ENCODE measurements around the gene ROBO4. TPM values are rescaled to one million over a fixed set of nuclear protein-coding genes. Genes with fewer than 3 reads are reported as not detected.

ROBO4 gene
- polyA plus RNA-seq, 3 donors from 2014 or later: not detected

- no peak for DNase-seq
- H3K27me3 Mint-ChIP-seq (ENCODE audit: low read depth in 3 of 3): peaks cover 0 to 10% (median 5%) of the 10 kb centered on the region in 3 donors
- H3K9me3 Mint-ChIP-seq: no peaks in the 10 kb centered on the region
- no peaks in the 10 kb centered on the region for H3K4me1 Mint-ChIP-seq
- H3K4me3 Mint-ChIP-seq: no peak overlapping the region
- H3K36me3 Mint-ChIP-seq: no peaks in the 10 kb centered on the region
- H3K27ac Mint-ChIP-seq: no peak overlapping the region
These were observed 6.2 kb downstream of the ROBO4 start for GRCh38 chr11:124891373-124891861.

GRCh38 chr11:124890683-124891372, 6.8 kb downstream of the ROBO4 start:
- Mint-ChIP-seq H3K36me3 (no peaks in the 10 kb centered on the region), H3K9me3 (no peaks in the 10 kb centered on the region), H3K4me1 (no peaks in the 10 kb centered on the region), H3K4me3 (no peak overlapping the region), H3K27ac (no peak overlapping the region), H3K27me3 (ENCODE audit: low read depth in 3 of 3) (peaks cover 0 to 12% (median 3%) of the 10 kb centered on the region in 3 donors)
- DNase-seq: no peak

- Mint-ChIP-seq H3K4me3 (no peak overlapping the region), H3K4me1 (no peaks in the 10 kb centered on the region), H3K36me3 (no peaks in the 10 kb centered on the region), H3K9me3 (no peaks in the 10 kb centered on the region), H3K27ac (no peak overlapping the region), H3K27me3 (ENCODE audit: low read depth in 3 of 3) (peaks cover 2 to 13% (median 3%) of the 10 kb centered on the region in 3 donors)
- no peak for DNase-seq
These were observed 7.5 kb downstream of the ROBO4 start for GRCh38 chr11:124890151-124890550.

GRCh38 chr11:124889191-124890091, 8.2 kb downstream of the ROBO4 start:
- no peak overlapping the region for H3K4me3 Mint-ChIP-seq
- no peaks in the 10 kb centered on the region for H3K9me3 Mint-ChIP-seq
- no peaks in the 10 kb centered on the region for H3K36me3 Mint-ChIP-seq
- peaks cover 2 to 13% (median 3%) of the 10 kb centered on the region in 3 donors for H3K27me3 Mint-ChIP-seq (ENCODE audit: low read depth in 3 of 3)
- DNase-seq: no peak
- H3K4me1 Mint-ChIP-seq: no peaks in the 10 kb centered on the region
- H3K27ac Mint-ChIP-seq: no peak overlapping the region

- DNase-seq: no peak
- peaks cover 1 to 13% (median 2%) of the 10 kb centered on the region in 3 donors for H3K27me3 Mint-ChIP-seq (ENCODE audit: low read depth in 3 of 3)
- H3K4me1 Mint-ChIP-seq: no peaks in the 10 kb centered on the region
- H3K9me3 Mint-ChIP-seq: no peaks in the 10 kb centered on the region
- H3K36me3 Mint-ChIP-seq: no peaks in the 10 kb centered on the region
- no peak overlapping the region for H3K4me3 Mint-ChIP-seq
- H3K27ac Mint-ChIP-seq: no peak overlapping the region
These were observed 10.0 kb downstream of the ROBO4 start for GRCh38 chr11:124887667-124888013.

- Mint-ChIP-seq H3K36me3 (no peaks in the 10 kb centered on the region), H3K4me3 (no peak overlapping the region), H3K27me3 (ENCODE audit: low read depth in 3 of 3) (peaks cover 1 to 13% (median 2%) of the 10 kb centered on the region in 3 donors), H3K27ac (no peak overlapping the region), H3K9me3 (no peaks in the 10 kb centered on the region), H3K4me1 (no peaks in the 10 kb centered on the region)
- no peak for DNase-seq
These were observed 10.5 kb downstream of the ROBO4 start for GRCh38 chr11:124886978-124887666.

- Mint-ChIP-seq H3K27ac (no peak overlapping the region), H3K27me3 (ENCODE audit: low read depth in 3 of 3) (peaks cover 1 to 13% (median 2%) of the 10 kb centered on the region in 3 donors), H3K9me3 (no peaks in the 10 kb centered on the region), H3K4me1 (no peaks in the 10 kb centered on the region), H3K36me3 (no peaks in the 10 kb centered on the region), H3K4me3 (no peak overlapping the region)
- DNase-seq: no peak
These were observed 11.2 kb downstream of the ROBO4 start for GRCh38 chr11:124886476-124886875.

GRCh38 chr11:124884869-124885479, 12.7 kb downstream of the ROBO4 start:
- H3K9me3 Mint-ChIP-seq: no peaks in the 10 kb centered on the region
- DNase-seq: no peak
- H3K27me3 Mint-ChIP-seq (ENCODE audit: low read depth in 3 of 3): peaks cover 1 to 13% (median 2%) of the 10 kb centered on the region in 3 donors
- H3K4me3 Mint-ChIP-seq: no peak overlapping the region
- H3K27ac Mint-ChIP-seq: no peak overlapping the region
- no peaks in the 10 kb centered on the region for H3K36me3 Mint-ChIP-seq
- no peaks in the 10 kb centered on the region for H3K4me1 Mint-ChIP-seq

GRCh38 chr11:124884340-124884739, 13.3 kb downstream of the ROBO4 start:
- Mint-ChIP-seq H3K9me3 (no peaks in the 10 kb centered on the region), H3K4me1 (no peaks in the 10 kb centered on the region), H3K27ac (no peak overlapping the region), H3K4me3 (no peak overlapping the region), H3K36me3 (no peaks in the 10 kb centered on the region), H3K27me3 (ENCODE audit: low read depth in 3 of 3) (peaks cover 1 to 13% (median 2%) of the 10 kb centered on the region in 3 donors)
- DNase-seq: no peak

GRCh38 chr11:124882339-124883071, 15.2 kb downstream of the ROBO4 start:
- Mint-ChIP-seq H3K4me1 (peaks cover 6 to 10% of the 10 kb centered on the region in 2 donors), H3K27me3 (ENCODE audit: low read depth in 3 of 3) (peaks cover 1 to 8% (median 2%) of the 10 kb centered on the region in 3 donors), H3K4me3 (no peak overlapping the region), H3K9me3 (no peaks in the 10 kb centered on the region), H3K36me3 (no peaks in the 10 kb centered on the region), H3K27ac (peak overlapping the region in 2 of 6 donors; percentile 9 to 40)
- DNase-seq: no peak

- Mint-ChIP-seq H3K4me3 (no peak overlapping the region), H3K27ac (peak overlapping the region in 2 of 6 donors; percentile 55 to 63), H3K4me1 (peaks cover 18% of the 10 kb centered on the region in 2 donors), H3K36me3 (no peaks in the 10 kb centered on the region), H3K9me3 (no peaks in the 10 kb centered on the region), H3K27me3 (ENCODE audit: low read depth in 3 of 3) (peaks cover 0 to 6% (median 2%) of the 10 kb centered on the region in 3 donors)
- DNase-seq: no peak
These were observed 16.7 kb downstream of the ROBO4 start for GRCh38 chr11:124880958-124881357.

- H3K4me1 Mint-ChIP-seq: peaks cover 18 to 24% of the 10 kb centered on the region in 2 donors
- no peak overlapping the region for H3K27ac Mint-ChIP-seq
- no peak overlapping the region for H3K4me3 Mint-ChIP-seq
These were observed 17.4 kb downstream of the ROBO4 start for GRCh38 chr11:124880290-124880611.

More at GRCh38 chr11:124880290-124880611, 17.4 kb downstream of the ROBO4 start:
- H3K36me3 Mint-ChIP-seq: no peaks in the 10 kb centered on the region
- no peak for DNase-seq
- peaks cover 0 to 4% (median 0%) of the 10 kb centered on the region in 3 donors for H3K27me3 Mint-ChIP-seq (ENCODE audit: low read depth in 3 of 3)
- no peaks in the 10 kb centered on the region for H3K9me3 Mint-ChIP-seq

Data from immature natural killer cell (primary cell).